Psoas muscle (tissue), 8 donors: ENCODE measurements around the gene KCNH2. TPM values are rescaled to one million over a fixed set of nuclear protein-coding genes. Genes with fewer than 3 reads are reported as not detected.
"Not testable (repeated sequence)": the region's sequence is repeated elsewhere in the genome, so short reads cannot be mapped to it uniquely, and the experiment has no call there.

ENCODE experiments used
- ATAC-seq, 4 donors: fragments of 200-7000 bp; cut with Tn5 transposase; one replicate each; pipeline ENCODE4 v1.9.1; 2020; ENCODE audit warnings: moderate library complexity in 3 of 4, mild to moderate bottlenecking in 2 of 4
- DNase-seq, 2 donors: peaks; one replicate each; pipeline ENCODE4 v3.0.0-alpha.2; 2020
- H3K27ac ChIP-seq: fragments of 200-600 bp; one replicate; pipeline ENCODE4 v1.8.0; 2022
- H3K27me3 ChIP-seq, 3 donors: fragments of 200-600 bp in 1 of 3; one replicate each; pipeline versions ENCODE4 v1.6.1 to v1.8.0; 2013 to 2022; ENCODE audit warnings: low read length in 2 of 3, mild to moderate bottlenecking in 2 of 3, moderate library complexity in 1 of 3; ENCODE audit not compliant: insufficient read depth in 3 of 3
- H3K36me3 ChIP-seq, 2 donors: fragments of 200-600 bp in 1 of 2; one replicate each; pipeline versions ENCODE4 v1.6.1 to v1.8.0; 2013 to 2022; ENCODE audit warnings: low read depth in 1 of 2, mild to moderate bottlenecking in 1 of 2, moderate library complexity in 1 of 2; ENCODE audit not compliant: insufficient read depth in 1 of 2
- H3K4me1 ChIP-seq: fragments of 200-600 bp; one replicate; pipeline ENCODE4 v1.8.0; 2022
- H3K4me3 ChIP-seq: fragments of 200-600 bp; one replicate; pipeline ENCODE4 v1.8.0; 2022; ENCODE audit warnings: mild to moderate bottlenecking
- H3K9me3 ChIP-seq: fragments of 200-600 bp; one replicate; pipeline ENCODE4 v1.8.0; 2022
- CTCF ChIP-seq: fragments of 200-600 bp; IDR thresholded peaks from one replicate; pipeline ENCODE4 v1.8.0; 2022; ENCODE audit warnings: antibody characterized with exemption
- WGBS, 3 donors: extraction: QIAGEN DNeasy Blood & Tissue Kit; methylation state at CpG; one replicate each; pipeline versions ENCODE4 v1.1.6 to v1.1.7; 2013; 5-methylcytosine and 5-hydroxymethylcytosine counted together
- intact Hi-C, 2 donors: fragments of 100-400 bp; cut with DNase I; formaldehyde crosslinking; loops; one replicate each; pipeline versions ENCODE4 v1.11.0 to v1.14.2; 2022
- polyA plus RNA-seq, 3 donors: library from polyadenylated mRNA; stranded (reverse); fragments of 200-250 nt; gene quantifications; one replicate each; pipeline ENCODE4 v1.2.3, GENCODE V29; 2013
- total RNA-seq, 4 donors: library from RNA; stranded (reverse); fragmentation: NEBNext Ultra II Directional in 2 of 4; extraction: Animal tissue kit (Norgen Biotek cat#: 25700) in 2 of 4; gene quantifications; one replicate each; pipeline versions ENCODE4 v1.2.1 to v1.2.4, GENCODE V29; 2021 to 2023
- donor health status: healthy with polysubstance abuse.
- donor health status: DM: no; HTN: no; CAD: no; lungs with moderate emphysema.
- donor health status: Bipolar disorder and iron deficiency.
- donor health status: healthy.
- donor health status: DM: yes; HTN: yes; CAD: no.
- donor health status: DM: no; HTN: no; CAD: no.
- donor health status: DM: no; HTN: no; CAD: no.
- donor health status: DM: yes; HTN: yes; CAD: no.

KCNH2 gene
- total and polyA plus RNA-seq, 7 donors, result 0.18 to 0.48 (median 0.22) TPM

DNA sequence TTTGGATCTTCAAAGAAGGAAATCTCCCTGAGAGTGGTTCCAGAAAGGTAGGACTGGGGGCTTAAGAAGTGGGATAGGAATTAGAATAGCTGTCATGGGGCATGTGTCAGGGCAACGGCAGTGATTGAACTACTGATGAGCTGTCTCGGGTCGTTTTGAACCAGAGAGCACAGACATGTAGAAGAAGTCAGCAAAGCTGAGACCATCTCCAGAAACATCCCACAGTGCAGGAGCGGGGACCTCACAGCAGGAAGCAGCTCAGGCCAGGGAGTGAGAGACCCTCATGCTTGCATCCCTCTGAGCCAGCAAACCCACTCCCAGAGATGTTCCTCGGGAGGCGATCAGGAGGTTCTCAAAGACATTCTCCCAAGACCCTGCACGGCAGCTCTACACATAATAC is 65.7 kb downstream of the KCNH2 start:
- Histone ChIP-seq H3K36me3 (no peaks in the 10 kb centered on the region), H3K4me1 (no peaks in the 10 kb centered on the region), H3K27ac (no peak overlapping the region), H3K9me3 (no peaks in the 10 kb centered on the region), H3K27me3 (peaks cover 0 to 28% (median 6%) of the 10 kb centered on the region in 3 donors), H3K4me3 (no peak overlapping the region)
- DNase-seq (no peak), ATAC-seq (no peak)
- TF ChIP-seq CTCF, result no peak
- intact Hi-C loops, result no loop called here
- WGBS, 3 donors, result 61 to 67% (median 65%) methylated on average over 7 of the region's 7 CpGs

DNA sequence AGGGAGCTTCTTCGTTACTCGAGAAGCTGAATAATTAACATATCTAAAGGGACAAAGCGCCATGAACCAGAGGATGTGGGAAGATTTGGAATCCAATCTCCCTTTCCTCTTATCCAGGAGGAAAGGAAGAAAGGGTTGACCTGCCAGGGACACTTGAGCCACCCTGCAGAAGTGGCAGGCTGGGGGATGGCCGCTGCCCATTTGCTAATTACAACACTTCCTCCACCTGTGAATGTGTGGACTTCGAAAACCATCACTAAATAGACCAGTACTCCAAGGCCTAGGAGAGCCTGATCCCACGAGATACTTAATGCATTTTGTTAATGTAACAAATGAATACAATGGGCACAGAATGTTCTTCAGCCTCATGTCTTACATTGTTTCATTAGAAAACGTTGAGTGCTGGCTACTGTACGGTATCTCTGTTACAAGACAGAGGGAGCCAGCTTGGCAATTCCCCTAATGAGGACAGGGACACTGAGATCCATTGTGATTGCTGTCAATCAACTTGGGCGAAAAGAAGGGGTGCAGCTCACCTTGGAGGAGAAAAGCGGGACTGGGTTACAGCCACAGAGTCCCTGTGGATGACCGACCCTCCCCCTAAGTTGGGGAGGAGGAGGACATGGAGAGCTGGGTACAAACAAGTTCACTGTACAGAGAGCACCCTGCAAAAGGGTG is 66.4 kb downstream of the KCNH2 start:
- Histone ChIP-seq H3K4me3 (no peak overlapping the region), H3K27me3 (peaks cover 0 to 30% (median 6%) of the 10 kb centered on the region in 3 donors), H3K36me3 (no peaks in the 10 kb centered on the region), H3K9me3 (no peaks in the 10 kb centered on the region), H3K27ac (no peak overlapping the region), H3K4me1 (no peaks in the 10 kb centered on the region)
- WGBS, 3 donors, result 57 to 68% (median 63%) methylated on average over 11 of the region's 11 CpGs
- intact Hi-C loops, result no loop called here
- no peak for TF ChIP-seq CTCF
- DNase-seq (no peak), ATAC-seq (no peak)

GRCh38 chr7:150910996-150911422 is 67.1 kb downstream of the KCNH2 start:
- H3K36me3 ChIP-seq, result no peaks in the 10 kb centered on the region
- no peaks in the 10 kb centered on the region for H3K4me1 ChIP-seq
- no peaks in the 10 kb centered on the region for H3K9me3 ChIP-seq
- DNase-seq (no peak), ATAC-seq (no peak)
- no peak overlapping the region for H3K4me3 ChIP-seq
- peaks cover 0 to 30% (median 4%) of the 10 kb centered on the region in 3 donors for H3K27me3 ChIP-seq
- intact Hi-C loops, result no loop called here
- no peak for TF ChIP-seq CTCF
- H3K27ac ChIP-seq, result no peak overlapping the region
- WGBS, 3 donors, result 43 to 56% (median 56%) methylated on average over 12 of the region's 12 CpGs

- intact Hi-C loops, H3K36me3 ChIP-seq, H3K4me1 ChIP-seq, DNase-seq, H3K9me3 ChIP-seq, H3K27ac ChIP-seq, H3K4me3 ChIP-seq, ATAC-seq: not testable (repeated sequence)
- H3K27me3 ChIP-seq, result peaks cover 0 to 30% (median 3%) of the 10 kb centered on the region in 3 donors
- WGBS, 3 donors, result 69 to 76% (median 73%) methylated on average over 7 to 8 of the region's 8 CpGs
Measured at GRCh38 chr7:150910305-150910995, 67.7 kb downstream of the KCNH2 start.

DNA sequence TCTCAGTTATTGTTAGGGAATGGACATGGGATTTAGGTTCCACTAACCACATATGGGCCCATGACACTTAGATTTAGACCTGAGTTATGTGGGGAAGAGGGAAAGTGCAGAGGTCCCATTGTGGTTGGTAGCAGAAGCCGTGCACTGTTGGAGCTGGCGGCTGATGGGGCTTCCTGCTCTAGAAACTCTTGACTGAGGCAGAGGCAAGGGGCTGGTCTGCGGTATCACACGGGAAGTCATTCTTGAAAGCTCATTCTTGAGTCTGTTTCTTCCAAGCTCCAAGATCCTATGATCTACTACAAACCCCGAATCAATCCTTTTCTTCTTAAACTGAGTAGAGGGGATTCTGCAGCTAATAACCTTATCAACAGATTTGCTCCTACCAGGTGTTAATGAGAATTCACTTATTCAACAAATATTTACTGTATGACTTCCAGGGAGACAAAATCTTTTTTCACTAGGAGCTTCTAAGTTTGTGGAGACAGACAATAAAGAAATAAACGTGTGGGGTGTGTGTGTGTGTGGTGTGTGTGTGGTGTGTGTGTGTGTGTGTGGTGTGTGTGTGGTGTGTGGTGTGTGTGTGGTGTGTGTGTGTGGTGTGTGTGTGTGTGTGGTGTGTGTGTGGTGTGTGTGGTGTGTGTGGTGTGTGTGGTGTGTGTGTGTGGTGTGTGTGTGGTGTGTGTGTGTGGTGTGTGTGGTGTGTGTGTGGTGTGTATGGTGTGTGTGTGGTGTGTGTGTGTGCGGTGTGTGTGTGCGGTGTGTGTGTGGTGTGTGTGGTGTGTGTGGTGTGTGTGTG is 68.7 kb downstream of the KCNH2 start:
- no peak for TF ChIP-seq CTCF
- Histone ChIP-seq H3K9me3 (no peaks in the 10 kb centered on the region), H3K27me3 (peaks cover 0 to 30% (median 3%) of the 10 kb centered on the region in 3 donors), H3K4me3 (no peak overlapping the region), H3K36me3 (no peaks in the 10 kb centered on the region), H3K4me1 (no peaks in the 10 kb centered on the region), H3K27ac (no peak overlapping the region)
- 74 to 79% (median 78%) methylated on average over 8 of the region's 8 CpGs for WGBS, 3 donors
- no peak for ATAC-seq
- intact Hi-C loops, result no loop called here
- DNase-seq, result no peak
